Measurements from ENCODE around the gene TFF1.

TFF1 gene

GRCh38 chr21:42365770-42366169 is 565 bp downstream of the TFF1 start:
- in situ Hi-C loops (cut with MboI; ENCODE audit: low sequenced_read_pairs, unreplicated experiment): no loop called here
- no peak for DNase-seq (ENCODE audit: low spot score)
- TF ChIP-seq CTCF (IDR thresholded peaks at IDR 0.05; ENCODE audit: borderline replicate concordance, control extremely low read depth, extremely low read depth, insufficient read depth, missing control alignments): no peak

GRCh38 chr21:42364304-42364865 is 1.9 kb downstream of the TFF1 start:
- TF ChIP-seq CTCF (IDR thresholded peaks at IDR 0.05; ENCODE audit: borderline replicate concordance, control extremely low read depth, extremely low read depth, insufficient read depth, missing control alignments): no peak
- DNase-seq (ENCODE audit: low spot score): no peak
- in situ Hi-C loops (cut with MboI; ENCODE audit: low sequenced_read_pairs, unreplicated experiment): no loop called here

GRCh38 chr21:42363312-42363711 is 3.0 kb downstream of the TFF1 start:
- in situ Hi-C loops (cut with MboI; ENCODE audit: low sequenced_read_pairs, unreplicated experiment): no loop called here
- no peak for DNase-seq (ENCODE audit: low spot score)
- TF ChIP-seq CTCF (IDR thresholded peaks at IDR 0.05; ENCODE audit: borderline replicate concordance, control extremely low read depth, extremely low read depth, insufficient read depth, missing control alignments): no peak

- no peak for DNase-seq (ENCODE audit: low spot score)
- in situ Hi-C loops (cut with MboI; ENCODE audit: low sequenced_read_pairs, unreplicated experiment): no loop called here
- no peak for TF ChIP-seq CTCF (IDR thresholded peaks at IDR 0.05; ENCODE audit: borderline replicate concordance, control extremely low read depth, extremely low read depth, insufficient read depth, missing control alignments)
These were observed 3.6 kb downstream of the TFF1 start for GRCh38 chr21:42362700-42363099.

GRCh38 chr21:42362198-42362597 is 4.1 kb downstream of the TFF1 start:
- no peak for TF ChIP-seq CTCF (IDR thresholded peaks at IDR 0.05; ENCODE audit: borderline replicate concordance, control extremely low read depth, extremely low read depth, insufficient read depth, missing control alignments)
- in situ Hi-C loops (cut with MboI; ENCODE audit: low sequenced_read_pairs, unreplicated experiment): no loop called here
- DNase-seq (ENCODE audit: low spot score): no peak

- in situ Hi-C loops (cut with MboI; ENCODE audit: low sequenced_read_pairs, unreplicated experiment): no loop called here
- no peak for TF ChIP-seq CTCF (IDR thresholded peaks at IDR 0.05; ENCODE audit: borderline replicate concordance, control extremely low read depth, extremely low read depth, insufficient read depth, missing control alignments)
- DNase-seq (ENCODE audit: low spot score): no peak
These were observed 5.0 kb downstream of the TFF1 start for GRCh38 chr21:42361286-42361685.

DNA sequence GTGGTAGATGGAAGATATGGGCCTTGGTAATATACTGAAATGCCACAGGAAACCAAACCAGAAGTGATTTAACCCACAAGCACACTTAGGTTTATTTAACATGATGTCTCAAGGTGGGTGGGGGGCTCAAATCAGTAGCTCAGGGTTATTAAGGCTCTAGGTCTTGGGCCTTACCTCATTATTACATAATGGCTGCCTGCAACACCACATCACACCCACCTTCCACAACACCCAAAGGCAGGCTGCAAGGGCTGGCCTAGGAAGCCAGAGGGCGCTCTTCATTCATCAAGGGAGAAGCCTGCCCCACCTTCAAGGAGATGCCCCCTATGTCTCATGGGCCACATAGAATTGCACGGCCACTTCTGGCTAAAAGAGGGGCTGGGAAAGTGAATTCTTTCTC is 6.0 kb downstream of the TFF1 start:
- in situ Hi-C loops (cut with MboI; ENCODE audit: low sequenced_read_pairs, unreplicated experiment): no loop called here
- no peak for DNase-seq (ENCODE audit: low spot score)
- no peak for TF ChIP-seq CTCF (IDR thresholded peaks at IDR 0.05; ENCODE audit: borderline replicate concordance, control extremely low read depth, extremely low read depth, insufficient read depth, missing control alignments)
